ENCODE measurements around the gene UXS1.

- TF ChIP-seq CTCF (IDR thresholded peaks at IDR 0.05; ENCODE audit: borderline replicate concordance, extremely low read depth, low read length, poor library complexity, severe bottlenecking) (no peak), EZH2 (IDR thresholded peaks at IDR 0.05; ENCODE audit: borderline replicate concordance, low read depth, low read length, severe bottlenecking) (no peak)
These were observed 7.6 kb upstream of the UXS1 start for GRCh38 chr2:106201661-106202060.

Measured in DND-41 (cell line).